HCT116 (cell line): ENCODE measurements around the gene CARMIL1. TPM values are rescaled to one million over a fixed set of nuclear protein-coding genes. Genes with fewer than 3 reads are reported as not detected.

ENCODE experiments used
- ATAC-seq: fragments of 200-7000 bp; cut with Tn5 transposase; 2 replicates; pipeline ENCODE4 v1.9.1; 2020; ENCODE audit warnings: mild to moderate bottlenecking, moderate library complexity
- BruUV-seq: library from RNA; stranded (reverse); fragments of 400-500 nt; replicated peaks from 2 replicates; lab custom pipeline; 2021; lab: Mats Ljungman, UMichigan
- CTCF ChIA-PET: fragments of 300-600 bp; sonication (Branson Sonifier 250); formaldehyde crosslinking; loops from one replicate; lab custom pipeline; 2021; ENCODE audit warnings: antibody characterized with exemption; lab: Charles Lee
- POLR2A ChIA-PET: fragments of 300-600, 350-600 bp; sonication (Branson Sonifier 250); formaldehyde crosslinking; loops from one replicate; lab custom pipeline; 2021; ENCODE audit warnings: antibody characterized with exemption; lab: Charles Lee
- RAD21 ChIA-PET, 2 experiments: fragments of 300-600 bp; sonication (Branson Sonifier 250); formaldehyde crosslinking; loops; one replicate each; lab custom pipeline; 2023; ENCODE audit warnings: low total read pairs in 2 of 2; ENCODE audit not compliant: uncharacterized antibody in 2 of 2, unreplicated experiment in 2 of 2, low non-redundant PET in 1 of 2; lab: Charles Lee
- DNase-seq: peaks from one replicate; pipeline ENCODE4 v3.0.0-alpha.2; 2010; ENCODE audit warnings: low read depth, low spot score
- H2AFZ ChIP-seq: fragments of 200-600 bp; shearing (Covaris generic), sonication (generic); 2 replicates; pipeline ENCODE4 v1.6.1; 2017; ENCODE audit warnings: low read depth, mixed run types, mixed read lengths, antibody characterized with exemption, low read length; ENCODE audit not compliant: poor library complexity, severe bottlenecking
- H3K27ac ChIP-seq: 2 replicates; pipeline ENCODE4 v1.5.1; 2012; ENCODE audit warnings: low read depth, low read length
- H3K27me3 ChIP-seq: fragments of 200-600 bp; sonication (generic); 2 replicates; pipeline ENCODE4 v1.6.1; 2016; ENCODE audit warnings: mixed run types, low read length, mixed read lengths; ENCODE audit not compliant: insufficient read depth
- H3K36me3 ChIP-seq, 2 experiments: fragments of 200-500 bp in 1 of 2; fragments of 200-600 bp in 1 of 2; sonication (Bioruptor generic) in 1 of 2; sonication (generic) in 1 of 2; 2 replicates each; pipeline versions ENCODE4 v1.5.1 to v1.6.1; 2014 to 2016; ENCODE audit warnings: low read length in 2 of 2, inconsistent platforms in 1 of 2, mixed read lengths in 1 of 2, mixed run types in 1 of 2; ENCODE audit not compliant: insufficient read depth in 2 of 2, control insufficient read depth in 1 of 2
- H3K4me1 ChIP-seq, 2 experiments: fragments of 200-600 bp in 1 of 2; sonication (generic) in 1 of 2; 2 replicates each; pipeline versions ENCODE4 v1.5.1 to v1.6.1; 2012 to 2017; ENCODE audit warnings: low read length in 2 of 2, inconsistent platforms in 1 of 2, mild to moderate bottlenecking in 1 of 2, mixed read lengths in 1 of 2, mixed run types in 1 of 2, moderate library complexity in 1 of 2; ENCODE audit not compliant: insufficient read depth in 2 of 2, control insufficient read depth in 1 of 2
- H3K4me2 ChIP-seq: fragments of 200-600 bp; sonication (generic); 2 replicates; pipeline ENCODE4 v1.6.1; 2017; ENCODE audit warnings: mixed run types, low read length, mixed read lengths
- H3K4me3 ChIP-seq, 2 experiments: fragments of 200-600 bp in 1 of 2; sonication (generic) in 1 of 2; replicated peaks in 1 of 2; 2 replicates each; pipeline ENCODE4 v1.5.1; 2011 to 2016; ENCODE audit warnings: low read length in 2 of 2, control low read depth in 1 of 2, low read depth in 1 of 2, mild to moderate bottlenecking in 1 of 2, mixed read lengths in 1 of 2, mixed run types in 1 of 2
- H3K79me2 ChIP-seq: fragments of 200-600 bp; sonication (generic); 2 replicates; pipeline ENCODE4 v1.6.1; 2017; ENCODE audit warnings: mild to moderate bottlenecking, mixed run types, low read length, moderate library complexity, mixed read lengths; ENCODE audit not compliant: insufficient read depth
- H3K9ac ChIP-seq: fragments of 200-600 bp; sonication (generic); 2 replicates; pipeline ENCODE4 v1.6.1; 2016; ENCODE audit warnings: low read length, mixed read lengths
- H3K9me2 ChIP-seq: fragments of 200-600 bp; sonication (generic), shearing (Covaris generic); 2 replicates; pipeline ENCODE4 v1.6.1; 2017; ENCODE audit warnings: mixed run types, mild to moderate bottlenecking, moderate library complexity; ENCODE audit not compliant: insufficient read depth
- H3K9me3 ChIP-seq, 2 experiments: fragments of 200-500 bp in 1 of 2; fragments of 200-600 bp in 1 of 2; sonication (Bioruptor generic) in 1 of 2; sonication (generic) in 1 of 2; 2 replicates each; pipeline ENCODE4 v1.6.1; 2014 to 2017; ENCODE audit warnings: low read length in 2 of 2, mixed read lengths in 2 of 2, inconsistent platforms in 1 of 2, low read depth in 1 of 2, mild to moderate bottlenecking in 1 of 2, mixed run types in 1 of 2, moderate library complexity in 1 of 2; ENCODE audit not compliant: control insufficient read depth in 1 of 2, insufficient read depth in 1 of 2
- H4K20me1 ChIP-seq: fragments of 200-600 bp; sonication (generic), shearing (Covaris generic); 2 replicates; pipeline ENCODE4 v1.6.1; 2017; ENCODE audit warnings: mixed run types, mild to moderate bottlenecking, moderate library complexity; ENCODE audit not compliant: insufficient read depth
- CEBPB ChIP-seq: IDR thresholded peaks from 2 replicates; pipeline ENCODE4 v1.6.1; 2012; ENCODE audit warnings: low read depth
- EGR1 ChIP-seq: IDR thresholded peaks from 2 replicates; pipeline ENCODE4 v1.6.1; 2012; ENCODE audit warnings: low read depth
- EZH2phosphoT487 ChIP-seq: fragments of 200-600 bp; IDR thresholded peaks from 2 replicates; pipeline ENCODE4 v1.6.1; 2018; ENCODE audit warnings: antibody characterized with exemption, borderline replicate concordance
- FOSL1 ChIP-seq: IDR thresholded peaks from 2 replicates; pipeline ENCODE4 v1.6.1; 2012; ENCODE audit warnings: low read depth
- JUND ChIP-seq: IDR thresholded peaks from 2 replicates; pipeline ENCODE4 v1.6.1; 2012
- POLR2A ChIP-seq: IDR thresholded peaks from 2 replicates; pipeline ENCODE4 v1.7.0; 2011; ENCODE audit warnings: borderline replicate concordance; ENCODE audit not compliant: insufficient read depth, insufficient read length; ENCODE audit errors: extremely low read depth
- POLR2AphosphoS5 ChIP-seq: IDR thresholded peaks from 2 replicates; pipeline ENCODE4 v1.6.1; 2011; ENCODE audit warnings: mild to moderate bottlenecking, low read depth, low read length, moderate library complexity
- SP1 ChIP-seq: IDR thresholded peaks from 2 replicates; pipeline ENCODE4 v1.6.1; 2012; ENCODE audit warnings: low read depth
- YY1 ChIP-seq: IDR thresholded peaks from 2 replicates; pipeline ENCODE4 v1.6.1; 2011; ENCODE audit warnings: low read length, low read depth, moderate library complexity, mild to moderate bottlenecking; ENCODE audit not compliant: insufficient replicate concordance; ENCODE audit errors: extremely low read depth
- ZFX ChIP-seq: fragments of 450-650 bp; IDR thresholded peaks from 2 replicates; pipeline ENCODE4 v1.6.1; 2017
- intact Hi-C: fragments of 100-400 bp; cut with micrococcal nuclease; formaldehyde crosslinking; loops from 2 replicates; pipeline ENCODE4 v1.10.0; 2022
- total RNA-seq: library from RNA; stranded (reverse); gene quantifications from one replicate; pipeline ENCODE4 v1.2.1, GENCODE V29; 2021; ENCODE audit not compliant: unreplicated experiment
- TF ChIP-seq, protein P1 (sequence below), 3 experiments: fragments of 200-600 bp in 1 of 3; sonication (generic) in 1 of 3; IDR thresholded peaks in 2 of 3; conservative IDR thresholded peaks in 1 of 3; 2 replicates each; pipeline ENCODE4 v1.5.1; 2012 to 2017; ENCODE audit warnings: low read depth in 2 of 3, low read length in 2 of 3, antibody characterized with exemption in 1 of 3, borderline replicate concordance in 1 of 3, control low read depth in 1 of 3, mild to moderate bottlenecking in 1 of 3, mixed read lengths in 1 of 3, mixed run types in 1 of 3, moderate library complexity in 1 of 3; ENCODE audit not compliant: insufficient read depth in 1 of 3

CARMIL1 gene
- total RNA-seq, 1 experiment from 2014 or later: 21.7 TPM

DNA sequence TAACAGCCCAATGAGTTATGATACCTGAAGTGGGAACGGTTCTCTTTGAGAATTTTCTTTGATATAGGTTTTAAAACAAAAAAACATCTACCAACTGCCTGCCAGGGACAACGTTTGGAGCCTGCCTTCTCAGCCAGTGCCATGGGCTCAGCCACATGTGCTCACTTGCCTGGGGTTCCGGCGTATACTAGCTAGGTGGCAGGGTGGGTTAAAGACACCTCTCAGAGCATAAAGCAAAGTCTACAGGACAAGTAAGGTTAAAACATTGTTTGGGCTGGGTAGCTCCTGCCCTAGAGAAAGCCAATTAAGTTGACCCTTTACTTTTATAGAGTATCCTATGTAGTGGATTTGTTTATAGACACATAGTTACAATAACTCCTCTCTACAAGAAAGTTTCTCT lies 334.9 kb downstream of the CARMIL1 start:
- no peaks in the 10 kb centered on the region for H3K9me2 ChIP-seq
- intact Hi-C loops: no loop called here
- no peaks in the 10 kb centered on the region for H4K20me1 ChIP-seq
- H3K4me3 ChIP-seq: no peak overlapping the region
- no peak for TF ChIP-seq JUND
- no peak for TF ChIP-seq EGR1
- TF ChIP-seq POLR2AphosphoS5: no peak
- no peak for TF ChIP-seq ZFX
- no peak for TF ChIP-seq EZH2phosphoT487
- no peak for TF ChIP-seq SP1
- TF ChIP-seq, all 23 proteins: peak for 0
- H3K36me3 ChIP-seq: no peaks in the 10 kb centered on the region
- H3K9me3 ChIP-seq: no peaks in the 10 kb centered on the region
- H3K9ac ChIP-seq: no peak overlapping the region
- H3K79me2 ChIP-seq: no peaks in the 10 kb centered on the region
- ChIA-PET POLR2A (no interaction called here), RAD21 (no interaction called here), CTCF (no interaction called here)
- no peaks in the 10 kb centered on the region for H3K4me1 ChIP-seq
- H2AFZ ChIP-seq: no peak overlapping the region
- H3K4me2 ChIP-seq: no peak overlapping the region
- H3K27ac ChIP-seq: no peak overlapping the region
- H3K27me3 ChIP-seq: no peaks in the 10 kb centered on the region
- no peak for ATAC-seq
- no TSS peak for BruUV-seq
- DNase-seq: no peak

DNA sequence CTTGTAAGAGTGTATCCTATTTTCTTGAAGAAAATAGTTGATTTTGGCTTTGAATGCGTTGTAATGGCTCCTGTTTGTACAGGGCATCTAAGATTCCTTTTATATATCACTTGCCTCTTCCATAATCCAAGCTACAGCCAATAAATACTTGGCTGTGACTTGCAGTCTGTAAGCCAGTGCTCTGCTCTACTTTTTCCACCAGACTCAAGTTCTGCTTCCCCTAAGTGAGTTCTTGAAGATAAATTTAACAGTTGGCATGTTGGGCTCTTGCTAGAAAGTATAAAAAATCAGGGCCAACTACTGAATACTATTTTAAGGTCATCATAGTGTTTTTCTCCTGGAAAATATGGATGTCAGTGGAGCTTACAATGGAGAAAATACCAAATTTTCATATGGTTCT lies 336.3 kb downstream of the CARMIL1 start:
- Histone ChIP-seq H3K4me3 (no peak overlapping the region), H3K79me2 (no peaks in the 10 kb centered on the region), H4K20me1 (no peaks in the 10 kb centered on the region), H3K4me2 (no peak overlapping the region)
- intact Hi-C loops: no loop called here
- TF ChIP-seq, protein P1, sequence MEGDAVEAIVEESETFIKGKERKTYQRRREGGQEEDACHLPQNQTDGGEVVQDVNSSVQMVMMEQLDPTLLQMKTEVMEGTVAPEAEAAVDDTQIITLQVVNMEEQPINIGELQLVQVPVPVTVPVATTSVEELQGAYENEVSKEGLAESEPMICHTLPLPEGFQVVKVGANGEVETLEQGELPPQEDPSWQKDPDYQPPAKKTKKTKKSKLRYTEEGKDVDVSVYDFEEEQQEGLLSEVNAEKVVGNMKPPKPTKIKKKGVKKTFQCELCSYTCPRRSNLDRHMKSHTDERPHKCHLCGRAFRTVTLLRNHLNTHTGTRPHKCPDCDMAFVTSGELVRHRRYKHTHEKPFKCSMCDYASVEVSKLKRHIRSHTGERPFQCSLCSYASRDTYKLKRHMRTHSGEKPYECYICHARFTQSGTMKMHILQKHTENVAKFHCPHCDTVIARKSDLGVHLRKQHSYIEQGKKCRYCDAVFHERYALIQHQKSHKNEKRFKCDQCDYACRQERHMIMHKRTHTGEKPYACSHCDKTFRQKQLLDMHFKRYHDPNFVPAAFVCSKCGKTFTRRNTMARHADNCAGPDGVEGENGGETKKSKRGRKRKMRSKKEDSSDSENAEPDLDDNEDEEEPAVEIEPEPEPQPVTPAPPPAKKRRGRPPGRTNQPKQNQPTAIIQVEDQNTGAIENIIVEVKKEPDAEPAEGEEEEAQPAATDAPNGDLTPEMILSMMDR (IDR thresholded peaks at IDR 0.05 in 2 of 3, conservative IDR thresholded peaks at IDR 0.05 in 1 of 3; ENCODE audit: borderline replicate concordance in 1 of 3, insufficient read depth in 1 of 3, low read depth in 2 of 3, low read length in 2 of 3): no peak
- TF ChIP-seq POLR2A (no peak), EZH2phosphoT487 (no peak), FOSL1 (no peak), YY1 (no peak), CEBPB (no peak)
- TF ChIP-seq, all 23 proteins: peak for 0
- ChIA-PET POLR2A (no interaction called here), CTCF (no interaction called here), RAD21 (no interaction called here)
- H3K9ac ChIP-seq: no peak overlapping the region
- no peak overlapping the region for H3K27ac ChIP-seq
- ATAC-seq: no peak
- H2AFZ ChIP-seq: no peak overlapping the region
- H3K4me1 ChIP-seq: no peaks in the 10 kb centered on the region
- no peak for DNase-seq
- no peaks in the 10 kb centered on the region for H3K9me2 ChIP-seq
- BruUV-seq: no TSS peak
- no peaks in the 10 kb centered on the region for H3K36me3 ChIP-seq
- H3K9me3 ChIP-seq: no peaks in the 10 kb centered on the region
- H3K27me3 ChIP-seq: no peaks in the 10 kb centered on the region
